Hepatocyte (in vitro differentiated cells): Measurements from ENCODE around the gene OR56B4. TPM values are rescaled to one million over a fixed set of nuclear protein-coding genes. Genes with fewer than 3 reads are reported as not detected.
"Not testable (repeated sequence)": the region's sequence is repeated elsewhere in the genome, so short reads cannot be mapped to it uniquely, and the experiment has no call there.

Experiments used
- DNase-seq: peaks from one replicate; pipeline ENCODE4 v3.0.0-alpha.2; 2016; ENCODE audit warnings: low spot score
- H2AFZ ChIP-seq: fragments of 200-600 bp; sonication (generic); 2 replicates; pipeline ENCODE4 v1.6.0; 2016; ENCODE audit warnings: antibody characterized with exemption, mild to moderate bottlenecking
- H3K27ac ChIP-seq: fragments of 200-600 bp; sonication (generic); 2 replicates; pipeline ENCODE4 v1.5.1; 2016; ENCODE audit warnings: mild to moderate bottlenecking
- H3K27me3 ChIP-seq: fragments of 200-600 bp; sonication (generic); 2 replicates; pipeline ENCODE4 v1.6.1; 2016
- H3K36me3 ChIP-seq: fragments of 200-600 bp; sonication (generic); replicated peaks from 2 replicates; pipeline ENCODE4 v1.5.1; 2016; ENCODE audit warnings: low read depth; ENCODE audit not compliant: insufficient read depth
- H3K4me1 ChIP-seq: fragments of 200-600 bp; sonication (generic); 2 replicates; pipeline ENCODE4 v1.5.1; 2016; ENCODE audit warnings: mild to moderate bottlenecking, moderate library complexity; ENCODE audit not compliant: insufficient read depth
- H3K4me2 ChIP-seq: fragments of 200-600 bp; sonication (generic); 2 replicates; pipeline ENCODE4 v1.6.0; 2016
- H3K4me3 ChIP-seq: fragments of 200-600 bp; sonication (generic); 2 replicates; pipeline ENCODE4 v1.5.1; 2016; ENCODE audit warnings: mild to moderate bottlenecking
- H3K79me2 ChIP-seq: fragments of 200-600 bp; sonication (generic); 2 replicates; pipeline ENCODE4 v1.6.0; 2017; ENCODE audit warnings: mild to moderate bottlenecking
- H3K9me2 ChIP-seq: fragments of 200-600 bp; sonication (generic); replicated peaks from 2 replicates; pipeline ENCODE4 v1.6.0; 2017; ENCODE audit warnings: mild to moderate bottlenecking; ENCODE audit not compliant: insufficient read depth
- H3K9me3 ChIP-seq: fragments of 200-600 bp; sonication (generic); 2 replicates; pipeline ENCODE4 v1.5.1; 2016; ENCODE audit warnings: low read depth, mild to moderate bottlenecking
- H4K20me1 ChIP-seq: fragments of 200-600 bp; sonication (generic); 2 replicates; pipeline ENCODE4 v1.6.0; 2016; ENCODE audit warnings: mild to moderate bottlenecking; ENCODE audit not compliant: insufficient read depth, poor library complexity, severe bottlenecking
- EZH2 ChIP-seq: fragments of 200-600 bp; sonication (generic); IDR thresholded peaks from 2 replicates; pipeline ENCODE4 v1.6.1; 2016; ENCODE audit warnings: antibody characterized with exemption, mild to moderate bottlenecking, borderline replicate concordance
- EZH2phosphoT487 ChIP-seq: fragments of 200-600 bp; sonication (generic); IDR thresholded peaks from one replicate; pipeline ENCODE4 v1.6.1; 2018; ENCODE audit warnings: antibody characterized with exemption, mild to moderate bottlenecking, low read depth, moderate library complexity; ENCODE audit not compliant: unreplicated experiment, severe bottlenecking
- WGBS: methylation state at CpG from one replicate; pipeline ENCODE4 v1.1.6; 2016; ENCODE audit warnings: low lambda C conversion rate; ENCODE audit errors: missing lambda C conversion rate; 5-methylcytosine and 5-hydroxymethylcytosine counted together
- polyA plus RNA-seq: library from polyadenylated mRNA; unstranded; fragments of >200 nt; fragmentation: Nextera tagmentation; extraction: Ambion mirVana; gene quantifications from 2 replicates; pipeline ENCODE4 v1.2.1, GENCODE V29; 2016
- total RNA-seq: library from RNA; depleted of rRNA; stranded (reverse); fragments of >200 nt; gene quantifications from 2 replicates; pipeline ENCODE4 v1.2.3, GENCODE V29; 2014
- TF ChIP-seq, protein P1 (sequence below): fragments of 200-600 bp; sonication (generic); IDR thresholded peaks from 2 replicates; pipeline ENCODE4 v1.5.1; 2016; ENCODE audit warnings: antibody characterized with exemption, mild to moderate bottlenecking; ENCODE audit not compliant: poor library complexity

The OR56B4 gene, protein sequence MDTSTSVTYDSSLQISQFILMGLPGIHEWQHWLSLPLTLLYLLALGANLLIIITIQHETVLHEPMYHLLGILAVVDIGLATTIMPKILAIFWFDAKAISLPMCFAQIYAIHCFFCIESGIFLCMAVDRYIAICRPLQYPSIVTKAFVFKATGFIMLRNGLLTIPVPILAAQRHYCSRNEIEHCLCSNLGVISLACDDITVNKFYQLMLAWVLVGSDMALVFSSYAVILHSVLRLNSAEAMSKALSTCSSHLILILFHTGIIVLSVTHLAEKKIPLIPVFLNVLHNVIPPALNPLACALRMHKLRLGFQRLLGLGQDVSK
- total RNA-seq = not detected in 2 replicates
- polyA plus RNA-seq = not detected in 2 replicates

DNA sequence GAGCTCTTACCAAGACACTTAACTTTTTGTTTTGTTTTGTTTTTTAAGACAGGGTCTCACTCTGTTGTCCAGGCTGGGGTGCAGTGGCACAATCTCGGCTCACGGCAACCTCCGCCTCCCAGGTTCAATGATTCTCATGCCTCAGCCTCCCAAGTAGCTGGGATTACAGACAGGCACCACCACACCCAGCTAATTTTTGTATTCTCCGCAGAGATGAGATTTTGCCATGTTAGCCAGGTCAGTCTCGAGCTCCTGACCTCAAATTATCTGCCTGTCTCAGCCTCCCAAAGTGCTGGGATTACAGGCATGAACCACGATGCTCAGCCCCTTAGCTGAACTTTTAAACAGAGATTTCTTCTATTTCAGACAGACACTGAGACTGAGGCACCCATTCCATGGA, at the start of gene OR56B4:
OR56B4 (plus strand) TSS at position 301 of the 400 bp plus-strand sequence; CDS start at position 396, 95 bp downstream.
- not testable (repeated sequence) for H3K4me3 ChIP-seq, H2AFZ ChIP-seq, H3K4me2 ChIP-seq, H3K9me2 ChIP-seq, DNase-seq, H4K20me1 ChIP-seq, H3K27ac ChIP-seq, H3K9me3 ChIP-seq, H3K27me3 ChIP-seq, H3K4me1 ChIP-seq, H3K36me3 ChIP-seq, H3K79me2 ChIP-seq
- WGBS = 91% methylated on average over 6 of the region's 6 CpGs

DNA sequence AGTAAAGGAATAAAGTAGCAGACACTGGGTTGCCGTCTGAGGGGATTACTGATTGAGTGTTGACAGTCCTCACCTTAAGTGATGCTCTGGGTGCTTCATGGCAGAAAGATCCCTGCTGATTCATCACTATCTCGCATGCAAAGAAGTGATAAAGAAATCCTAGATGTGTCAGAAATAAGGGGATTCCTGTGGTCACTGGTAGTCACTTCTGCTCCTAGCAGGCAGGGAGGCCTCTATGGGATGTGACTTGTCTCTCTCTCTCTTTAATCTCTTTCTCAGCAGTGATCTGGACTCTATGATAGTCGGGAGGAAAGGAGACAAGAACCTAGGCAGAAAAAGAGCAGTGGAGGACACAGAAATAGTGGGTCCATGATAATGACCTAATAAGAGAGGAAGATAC, 46.0 kb upstream of the OR56B4 start:
- 55% methylated on average over 3 of the region's 3 CpGs for WGBS
- Histone ChIP-seq H3K4me3 (no peak overlapping the region), H3K4me1 (no peaks in the 10 kb centered on the region), H3K4me2 (no peak overlapping the region), H3K79me2 (no peaks in the 10 kb centered on the region), H3K9me2 (no peaks in the 10 kb centered on the region), H3K9me3 (no peaks in the 10 kb centered on the region), H2AFZ (no peak overlapping the region), H4K20me1 (no peaks in the 10 kb centered on the region), H3K36me3 (no peaks in the 10 kb centered on the region), H3K27me3 (no peaks in the 10 kb centered on the region), H3K27ac (no peak overlapping the region)
- TF ChIP-seq EZH2phosphoT487 = no peak
- no peak for TF ChIP-seq EZH2
- TF ChIP-seq, protein P1, sequence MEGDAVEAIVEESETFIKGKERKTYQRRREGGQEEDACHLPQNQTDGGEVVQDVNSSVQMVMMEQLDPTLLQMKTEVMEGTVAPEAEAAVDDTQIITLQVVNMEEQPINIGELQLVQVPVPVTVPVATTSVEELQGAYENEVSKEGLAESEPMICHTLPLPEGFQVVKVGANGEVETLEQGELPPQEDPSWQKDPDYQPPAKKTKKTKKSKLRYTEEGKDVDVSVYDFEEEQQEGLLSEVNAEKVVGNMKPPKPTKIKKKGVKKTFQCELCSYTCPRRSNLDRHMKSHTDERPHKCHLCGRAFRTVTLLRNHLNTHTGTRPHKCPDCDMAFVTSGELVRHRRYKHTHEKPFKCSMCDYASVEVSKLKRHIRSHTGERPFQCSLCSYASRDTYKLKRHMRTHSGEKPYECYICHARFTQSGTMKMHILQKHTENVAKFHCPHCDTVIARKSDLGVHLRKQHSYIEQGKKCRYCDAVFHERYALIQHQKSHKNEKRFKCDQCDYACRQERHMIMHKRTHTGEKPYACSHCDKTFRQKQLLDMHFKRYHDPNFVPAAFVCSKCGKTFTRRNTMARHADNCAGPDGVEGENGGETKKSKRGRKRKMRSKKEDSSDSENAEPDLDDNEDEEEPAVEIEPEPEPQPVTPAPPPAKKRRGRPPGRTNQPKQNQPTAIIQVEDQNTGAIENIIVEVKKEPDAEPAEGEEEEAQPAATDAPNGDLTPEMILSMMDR = no peak
- no peak for DNase-seq

DNA sequence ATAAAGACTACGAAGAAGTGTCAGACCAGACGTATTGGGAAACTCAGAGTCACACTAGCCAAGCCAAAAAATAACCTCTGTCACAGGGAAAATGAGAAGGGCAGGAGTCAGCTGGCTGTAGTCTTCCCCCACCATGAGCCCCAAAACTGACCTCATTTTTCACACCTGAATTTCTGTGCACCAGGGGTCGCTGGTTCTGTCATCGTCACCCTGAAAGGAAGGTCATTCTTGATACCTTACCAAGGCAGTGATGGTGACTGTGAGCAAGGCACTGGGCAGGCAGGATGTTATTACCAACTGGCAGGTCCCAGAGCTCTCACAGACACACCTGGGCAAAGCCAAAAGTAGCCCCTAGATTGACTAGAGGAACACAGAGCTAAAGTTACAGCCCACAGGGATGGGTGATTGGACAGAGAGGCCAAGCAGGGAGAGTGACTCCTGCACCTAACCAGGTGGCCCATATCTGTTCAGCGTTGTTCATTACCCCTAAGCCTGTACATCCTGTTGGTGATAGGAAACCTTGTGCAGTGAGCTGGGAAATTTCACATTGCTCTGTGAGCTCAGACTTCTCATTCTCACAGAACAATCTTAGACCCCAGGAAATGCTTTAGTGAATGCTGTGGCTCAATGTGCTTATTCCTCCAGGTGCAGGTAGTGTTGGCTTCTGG, 44.7 kb upstream of the OR56B4 start:
- Histone ChIP-seq H3K27ac (no peak overlapping the region), H3K4me1 (no peaks in the 10 kb centered on the region), H3K27me3 (no peaks in the 10 kb centered on the region), H3K9me2 (no peaks in the 10 kb centered on the region), H3K9me3 (no peaks in the 10 kb centered on the region), H3K4me3 (no peak overlapping the region), H2AFZ (no peak overlapping the region), H4K20me1 (no peaks in the 10 kb centered on the region), H3K4me2 (no peak overlapping the region), H3K36me3 (no peaks in the 10 kb centered on the region), H3K79me2 (no peaks in the 10 kb centered on the region)
- 76% methylated on average over 5 of the region's 5 CpGs for WGBS
- DNase-seq = no peak
- TF ChIP-seq EZH2 (no peak), EZH2phosphoT487 (no peak)
- TF ChIP-seq, protein P1 = no peak

DNA sequence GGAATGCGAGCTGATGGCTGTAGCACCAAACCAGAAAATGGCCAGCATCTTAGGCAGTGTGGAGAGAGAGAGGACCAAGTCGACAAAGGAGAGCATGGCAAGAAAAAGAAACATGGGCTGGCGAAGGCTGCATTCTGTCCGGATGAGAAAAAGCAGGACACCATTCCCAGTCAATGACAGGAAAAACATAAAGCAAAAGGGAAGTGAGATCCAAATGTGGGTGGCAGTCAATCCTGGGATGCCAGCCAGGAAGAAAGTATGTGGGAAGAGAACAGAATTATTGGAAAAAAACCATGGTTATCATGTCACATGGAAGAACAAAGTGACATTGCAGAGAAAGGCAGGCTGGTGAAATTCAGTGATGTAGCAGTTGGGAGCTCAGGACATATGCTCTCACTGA, 40.0 kb upstream of the OR56B4 start:
- Histone ChIP-seq H3K36me3 (no peaks in the 10 kb centered on the region), H3K4me2 (no peak overlapping the region), H3K27me3 (no peaks in the 10 kb centered on the region), H4K20me1 (no peaks in the 10 kb centered on the region), H3K79me2 (no peaks in the 10 kb centered on the region), H3K9me3 (no peaks in the 10 kb centered on the region), H3K27ac (no peak overlapping the region), H3K4me1 (no peaks in the 10 kb centered on the region), H3K9me2 (no peaks in the 10 kb centered on the region), H2AFZ (no peak overlapping the region), H3K4me3 (no peak overlapping the region)
- 86% methylated on average over 4 of the region's 4 CpGs for WGBS
- TF ChIP-seq EZH2phosphoT487 (no peak), EZH2 (no peak)
- TF ChIP-seq, protein P1 = no peak
- DNase-seq = no peak

DNA sequence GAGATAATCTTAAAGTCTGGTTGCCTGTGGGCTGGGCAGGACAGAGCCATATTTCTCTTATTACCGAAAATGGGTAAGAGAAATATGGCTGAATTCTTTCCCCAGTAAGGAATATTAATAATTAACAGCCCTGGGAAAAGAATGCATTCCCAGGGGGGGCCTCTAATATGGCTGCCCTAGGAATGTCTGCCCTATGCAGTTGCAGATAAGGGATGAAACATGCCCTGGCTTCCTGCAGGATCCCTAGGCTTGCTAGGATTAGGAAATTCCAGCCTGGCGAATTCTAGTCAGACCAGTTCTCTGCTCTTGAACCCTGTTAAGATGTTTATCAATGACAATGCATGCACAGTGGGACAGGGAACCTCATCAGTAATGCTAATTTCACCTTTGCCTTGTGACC, 31.0 kb upstream of the OR56B4 start:
- not testable (repeated sequence) for H3K4me3 ChIP-seq, H3K4me2 ChIP-seq, H3K27ac ChIP-seq, H4K20me1 ChIP-seq, H3K27me3 ChIP-seq, H3K36me3 ChIP-seq, H3K4me1 ChIP-seq, H3K9me2 ChIP-seq, H3K9me3 ChIP-seq, H2AFZ ChIP-seq, DNase-seq, H3K79me2 ChIP-seq
- WGBS = 75% methylated on average over 2 of the region's 2 CpGs
